AG09309 (cell line): ENCODE data around the gene MCF2L2.

Experiments
- DNase-seq: peaks from one replicate; pipeline ENCODE4 v3.0.0-alpha.2; 2010; ENCODE audit warnings: low read depth
- H3K4me3 ChIP-seq: 2 replicates; pipeline ENCODE4 v1.5.1; 2011; ENCODE audit warnings: mild to moderate bottlenecking, low read depth, low read length, moderate library complexity; ENCODE audit not compliant: control insufficient read depth
- CTCF ChIP-seq: IDR thresholded peaks from 2 replicates; pipeline ENCODE4 v1.5.1; 2011; ENCODE audit warnings: mild to moderate bottlenecking, low read depth, low read length, inconsistent platforms; ENCODE audit not compliant: insufficient read depth, control insufficient read depth; ENCODE audit errors: missing control alignments

Gene MCF2L2

GRCh38 chr3:183203670-183204069 lies 224.7 kb downstream of the MCF2L2 start:
- TF ChIP-seq CTCF = no peak
- H3K4me3 ChIP-seq = no peak overlapping the region
- DNase-seq = no peak

- no peak for TF ChIP-seq CTCF
- DNase-seq = no peak
- H3K4me3 ChIP-seq = no peak overlapping the region
Measured at GRCh38 chr3:183202004-183202722, 226.3 kb downstream of the MCF2L2 start.

GRCh38 chr3:183198939-183199338 lies 229.5 kb downstream of the MCF2L2 start:
- H3K4me3 ChIP-seq = no peak overlapping the region
- no peak for TF ChIP-seq CTCF
- no peak for DNase-seq

- no peak for TF ChIP-seq CTCF
- no peak for DNase-seq
- no peak overlapping the region for H3K4me3 ChIP-seq
Measured at GRCh38 chr3:183197734-183198133, 230.7 kb downstream of the MCF2L2 start.

GRCh38 chr3:183195266-183195665 lies 233.2 kb downstream of the MCF2L2 start:
- no peak for TF ChIP-seq CTCF
- no peak for DNase-seq
- no peak overlapping the region for H3K4me3 ChIP-seq

- H3K4me3 ChIP-seq = no peak overlapping the region
- TF ChIP-seq CTCF = no peak
- no peak for DNase-seq
Measured at GRCh38 chr3:183193762-183194689, 234.4 kb downstream of the MCF2L2 start.
